Fibroblast of skin of back (primary cell): ENCODE measurements around the gene SLC1A5.
"Not testable (repeated sequence)": the region's sequence is repeated elsewhere in the genome, so short reads cannot be mapped to it uniquely, and the experiment has no call there.

Experiments
- DNase-seq: peaks from one replicate; pipeline ENCODE4 v3.0.0-alpha.2; 2013

The SLC1A5 gene

GRCh38 chr19:46768746-46769145 is 19.6 kb downstream of the SLC1A5 start:
- DNase-seq, result not testable (repeated sequence)

- peak; percentile 32 for DNase-seq
These were observed 21.7 kb downstream of the SLC1A5 start for GRCh38 chr19:46766569-46767317.

GRCh38 chr19:46764817-46765291 is 23.5 kb downstream of the SLC1A5 start:
- no peak for DNase-seq

GRCh38 chr19:46762245-46762890 is 26.0 kb downstream of the SLC1A5 start:
- no peak for DNase-seq

GRCh38 chr19:46761418-46761831 is 27.0 kb downstream of the SLC1A5 start:
- DNase-seq, result peak; percentile 33

GRCh38 chr19:46760897-46761296 is 27.5 kb downstream of the SLC1A5 start:
- DNase-seq, result not testable (repeated sequence)

GRCh38 chr19:46760363-46760762 is 28.0 kb downstream of the SLC1A5 start:
- no peak for DNase-seq

GRCh38 chr19:46759817-46760333 is 28.5 kb downstream of the SLC1A5 start:
- peak; percentile 91 for DNase-seq

- no peak for DNase-seq
These were observed 29.2 kb downstream of the SLC1A5 start for GRCh38 chr19:46759206-46759605.

- no peak for DNase-seq
These were observed 31.9 kb downstream of the SLC1A5 start for GRCh38 chr19:46756544-46756888.

- no peak for DNase-seq
These were observed 32.4 kb downstream of the SLC1A5 start for GRCh38 chr19:46755853-46756543.

GRCh38 chr19:46755077-46755852 is 33.1 kb downstream of the SLC1A5 start:
- peak; percentile 31 for DNase-seq

GRCh38 chr19:46753420-46754155 is 34.8 kb downstream of the SLC1A5 start:
- peak; percentile 39 for DNase-seq

GRCh38 chr19:46748325-46749109 is 39.9 kb downstream of the SLC1A5 start:
- DNase-seq, result peak; percentile 59

- peak; percentile 58 for DNase-seq
These were observed 41.9 kb downstream of the SLC1A5 start, which contains the start of gene STRN4 for GRCh38 chr19:46746281-46747057. Gene STRN4 (minus strand): TSS chr19:46746450. CDS start chr19:46746430, 20 bp downstream.

- DNase-seq, result peak; percentile 11
These were observed 42.7 kb downstream of the SLC1A5 start, which contains the start of gene FKRP for GRCh38 chr19:46745521-46746280. Gene FKRP (plus strand): TSS chr19:46746057. CDS start chr19:46755451, 9,394 bp downstream.

GRCh38 chr19:46745030-46745429 is 43.4 kb downstream of the SLC1A5 start:
- DNase-seq, result no peak

GRCh38 chr19:46744005-46744691 is 44.2 kb downstream of the SLC1A5 start:
- no peak for DNase-seq
